IMR-90 (cell line): ENCODE measurements around the gene INPP5D.

Experiments
- CTCF ChIP-seq: conservative IDR thresholded peaks from 2 replicates; pipeline ENCODE4 v1.5.1; 2012; ENCODE audit warnings: mild to moderate bottlenecking, low read depth, low read length, improper control_type of control experiment
- MAFK ChIP-seq: IDR thresholded peaks from 2 replicates; pipeline ENCODE4 v1.6.1; 2012; ENCODE audit warnings: low read depth, low read length, improper control_type of control experiment
- RFX5 ChIP-seq: IDR thresholded peaks from 2 replicates; pipeline ENCODE4 v1.8.0; 2012; ENCODE audit warnings: low read depth, mild to moderate bottlenecking, low read length, moderate library complexity

- no peak for TF ChIP-seq CTCF
- no peak for TF ChIP-seq MAFK
- TF ChIP-seq RFX5: no peak
These were observed 33.8 kb upstream of the INPP5D start for GRCh38 chr2:233026198-233026813.
